DND-41 (cell line): Measurements from ENCODE around the gene SPPL3.

Experiments
- ATAC-seq: fragments of 200-7000 bp; cut with Tn5 transposase; 3 replicates; pipeline ENCODE4 v1.9.1; 2021; ENCODE audit warnings: low read depth; ENCODE audit not compliant: insufficient read depth
- DNase-seq: peaks from one replicate; pipeline ENCODE4 v3.0.0-alpha.2; 2020
- H2AFZ ChIP-seq: 2 replicates; pipeline ENCODE4 v1.6.0; 2012; ENCODE audit warnings: low read depth, low read length
- H3K27ac ChIP-seq: 2 replicates; pipeline ENCODE4 v1.5.1; 2012; ENCODE audit warnings: low read length, inconsistent platforms
- H3K27me3 ChIP-seq: fragments of 200-600 bp; sonication (generic); 2 replicates; pipeline ENCODE4 v1.6.0; 2012; ENCODE audit warnings: low read length, mild to moderate bottlenecking, inconsistent platforms; ENCODE audit not compliant: insufficient read depth, poor library complexity
- H3K36me3 ChIP-seq: 2 replicates; pipeline ENCODE4 v1.5.1; 2012; ENCODE audit warnings: low read length, inconsistent platforms; ENCODE audit not compliant: insufficient read depth
- H3K4me1 ChIP-seq: 2 replicates; pipeline ENCODE4 v1.5.1; 2012; ENCODE audit warnings: mild to moderate bottlenecking, low read length; ENCODE audit not compliant: insufficient read depth
- H3K4me2 ChIP-seq: 2 replicates; pipeline ENCODE4 v1.6.0; 2012; ENCODE audit warnings: mild to moderate bottlenecking, moderate library complexity, low read length, inconsistent platforms; ENCODE audit not compliant: insufficient read depth
- H3K4me3 ChIP-seq, 2 experiments: fragments of 200-600 bp in 1 of 2; shearing (Covaris generic) in 1 of 2; 2 replicates each; pipeline ENCODE4 v1.5.1; 2012 to 2016; ENCODE audit warnings: inconsistent platforms in 2 of 2, low read length in 2 of 2, mild to moderate bottlenecking in 2 of 2, low read depth in 1 of 2, moderate library complexity in 1 of 2
- H3K79me2 ChIP-seq: 2 replicates; pipeline ENCODE4 v1.6.0; 2012; ENCODE audit warnings: low read length, inconsistent platforms; ENCODE audit not compliant: insufficient read depth
- H3K9ac ChIP-seq: 2 replicates; pipeline ENCODE4 v1.6.0; 2012; ENCODE audit warnings: low read depth, mild to moderate bottlenecking, inconsistent platforms, low read length, moderate library complexity
- H3K9me3 ChIP-seq: 2 replicates; pipeline ENCODE4 v1.5.1; 2012; ENCODE audit warnings: low read length, moderate library complexity, mild to moderate bottlenecking, inconsistent platforms; ENCODE audit not compliant: insufficient read depth, severe bottlenecking
- H4K20me1 ChIP-seq: 2 replicates; pipeline ENCODE4 v1.6.0; 2012; ENCODE audit warnings: low read length; ENCODE audit not compliant: insufficient read depth
- EZH2 ChIP-seq: IDR thresholded peaks from 3 replicates; pipeline ENCODE4 v1.6.1; 2012; ENCODE audit warnings: borderline replicate concordance, low read depth, mild to moderate bottlenecking, moderate library complexity, low read length, inconsistent platforms; ENCODE audit not compliant: severe bottlenecking
- TF ChIP-seq, protein P1 (sequence below): IDR thresholded peaks from 2 replicates; pipeline ENCODE4 v1.5.1; 2012; ENCODE audit warnings: borderline replicate concordance, low read length, moderate library complexity, mild to moderate bottlenecking; ENCODE audit not compliant: poor library complexity, severe bottlenecking; ENCODE audit errors: extremely low read depth

SPPL3 gene

GRCh38 chr12:120932956-120933526, 28.9 kb upstream of the SPPL3 start:
- H3K4me1 ChIP-seq: no peaks in the 10 kb centered on the region
- no peak for TF ChIP-seq EZH2
- TF ChIP-seq, protein P1, sequence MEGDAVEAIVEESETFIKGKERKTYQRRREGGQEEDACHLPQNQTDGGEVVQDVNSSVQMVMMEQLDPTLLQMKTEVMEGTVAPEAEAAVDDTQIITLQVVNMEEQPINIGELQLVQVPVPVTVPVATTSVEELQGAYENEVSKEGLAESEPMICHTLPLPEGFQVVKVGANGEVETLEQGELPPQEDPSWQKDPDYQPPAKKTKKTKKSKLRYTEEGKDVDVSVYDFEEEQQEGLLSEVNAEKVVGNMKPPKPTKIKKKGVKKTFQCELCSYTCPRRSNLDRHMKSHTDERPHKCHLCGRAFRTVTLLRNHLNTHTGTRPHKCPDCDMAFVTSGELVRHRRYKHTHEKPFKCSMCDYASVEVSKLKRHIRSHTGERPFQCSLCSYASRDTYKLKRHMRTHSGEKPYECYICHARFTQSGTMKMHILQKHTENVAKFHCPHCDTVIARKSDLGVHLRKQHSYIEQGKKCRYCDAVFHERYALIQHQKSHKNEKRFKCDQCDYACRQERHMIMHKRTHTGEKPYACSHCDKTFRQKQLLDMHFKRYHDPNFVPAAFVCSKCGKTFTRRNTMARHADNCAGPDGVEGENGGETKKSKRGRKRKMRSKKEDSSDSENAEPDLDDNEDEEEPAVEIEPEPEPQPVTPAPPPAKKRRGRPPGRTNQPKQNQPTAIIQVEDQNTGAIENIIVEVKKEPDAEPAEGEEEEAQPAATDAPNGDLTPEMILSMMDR: no peak
- no peaks in the 10 kb centered on the region for H3K9me3 ChIP-seq
- no peak overlapping the region for H3K9ac ChIP-seq
- H3K27ac ChIP-seq: no peak overlapping the region
- no peaks in the 10 kb centered on the region for H4K20me1 ChIP-seq
- no peak overlapping the region for H2AFZ ChIP-seq
- H3K27me3 ChIP-seq: peaks cover 2% of the 10 kb centered on the region
- H3K4me3 ChIP-seq: no peak overlapping the region
- H3K79me2 ChIP-seq: no peaks in the 10 kb centered on the region
- H3K4me2 ChIP-seq: no peak overlapping the region
- no peaks in the 10 kb centered on the region for H3K36me3 ChIP-seq
- no peak for DNase-seq
- no peak for ATAC-seq

- no peak for TF ChIP-seq EZH2
- TF ChIP-seq, protein P1: no peak
- Histone ChIP-seq H3K27ac (no peak overlapping the region), H3K4me3 (no peak overlapping the region), H3K9ac (no peak overlapping the region), H3K79me2 (no peaks in the 10 kb centered on the region), H2AFZ (no peak overlapping the region), H3K9me3 (no peaks in the 10 kb centered on the region), H3K27me3 (peaks cover 2% of the 10 kb centered on the region), H4K20me1 (no peaks in the 10 kb centered on the region), H3K4me1 (no peaks in the 10 kb centered on the region), H3K36me3 (no peaks in the 10 kb centered on the region), H3K4me2 (no peak overlapping the region)
- ATAC-seq: no peak
- DNase-seq: no peak
These were observed 27.9 kb upstream of the SPPL3 start for GRCh38 chr12:120932058-120932457.

DNA sequence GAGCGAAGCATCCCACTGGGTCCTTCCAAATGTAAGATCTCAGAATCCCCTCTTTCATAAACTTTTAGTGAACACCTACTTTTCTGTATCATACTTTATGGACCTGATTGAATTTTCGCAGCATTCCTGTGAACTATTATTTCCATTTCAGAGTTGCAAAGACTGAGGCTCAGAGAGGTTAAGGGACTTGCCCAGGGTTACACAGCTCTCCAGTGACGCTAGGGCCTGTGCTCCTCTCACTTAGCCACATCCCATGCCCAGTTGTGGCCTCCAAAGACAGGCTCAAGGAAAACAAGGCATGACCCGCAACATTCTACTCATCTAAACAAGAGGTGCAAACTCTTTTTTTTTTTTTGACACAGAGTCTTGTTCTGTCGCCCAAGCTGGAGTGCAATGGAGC, 25.9 kb upstream of the SPPL3 start:
- no peaks in the 10 kb centered on the region for H3K36me3 ChIP-seq
- no peaks in the 10 kb centered on the region for H3K79me2 ChIP-seq
- DNase-seq: no peak
- H3K4me2 ChIP-seq: no peak overlapping the region
- H3K27me3 ChIP-seq: no peaks in the 10 kb centered on the region
- H3K9me3 ChIP-seq: no peaks in the 10 kb centered on the region
- H3K4me1 ChIP-seq: no peaks in the 10 kb centered on the region
- no peak overlapping the region for H3K9ac ChIP-seq
- H3K4me3 ChIP-seq: no peak overlapping the region
- ATAC-seq: no peak
- no peak overlapping the region for H2AFZ ChIP-seq
- no peaks in the 10 kb centered on the region for H4K20me1 ChIP-seq
- TF ChIP-seq, protein P1: no peak
- TF ChIP-seq EZH2: no peak
- H3K27ac ChIP-seq: no peak overlapping the region
